Tibial nerve (tissue), 4 donors: ENCODE results near the gene PANK4.

Experiments
- CTCF ChIP-seq, 5 experiments: fragments of 200-600 bp in 3 of 5; fragments of 450-650 bp in 2 of 5; sonication (generic) in 3 of 5; IDR thresholded peaks; one replicate each; pipeline ENCODE4 v1.5.1; 2016 to 2019; ENCODE audit warnings: antibody characterized with exemption in 5 of 5, mild to moderate bottlenecking in 3 of 5, moderate library complexity in 2 of 5
- EP300 ChIP-seq, 2 donors: sonication (generic); formaldehyde crosslinking; IDR thresholded peaks; one replicate each; pipeline ENCODE4 v1.6.1; 2017; ENCODE audit warnings: antibody characterized with exemption in 2 of 2, mild to moderate bottlenecking in 1 of 2
- POLR2A ChIP-seq, 2 donors: fragments of 450-650 bp; IDR thresholded peaks; one replicate each; pipeline ENCODE4 v1.6.1; 2017; ENCODE audit warnings: antibody characterized with exemption in 2 of 2, mild to moderate bottlenecking in 2 of 2, moderate library complexity in 2 of 2

- TF ChIP-seq CTCF (IDR thresholded peaks at IDR 0.05) = no peak
- TF ChIP-seq EP300 (IDR thresholded peaks at IDR 0.05) = no peak
- no peak for TF ChIP-seq POLR2A (IDR thresholded peaks at IDR 0.05)
Measured at GRCh38 chr1:2520206-2520605, 6.2 kb downstream of the PANK4 start.
